HG03469 (cell line): ENCODE data around the gene HSPB6.
"Not testable (repeated sequence)": the region's sequence is repeated elsewhere in the genome, so short reads cannot be mapped to it uniquely, and the experiment has no call there.

Experiments used
- ATAC-seq: cut with Tn5 transposase; IDR thresholded peaks from one replicate; pipeline ENCODE4 v1.9.1; 2021; ENCODE audit warnings: mild to moderate bottlenecking, moderate library complexity, moderate number of reproducible peaks; ENCODE audit not compliant: unreplicated experiment

Gene HSPB6

DNA sequence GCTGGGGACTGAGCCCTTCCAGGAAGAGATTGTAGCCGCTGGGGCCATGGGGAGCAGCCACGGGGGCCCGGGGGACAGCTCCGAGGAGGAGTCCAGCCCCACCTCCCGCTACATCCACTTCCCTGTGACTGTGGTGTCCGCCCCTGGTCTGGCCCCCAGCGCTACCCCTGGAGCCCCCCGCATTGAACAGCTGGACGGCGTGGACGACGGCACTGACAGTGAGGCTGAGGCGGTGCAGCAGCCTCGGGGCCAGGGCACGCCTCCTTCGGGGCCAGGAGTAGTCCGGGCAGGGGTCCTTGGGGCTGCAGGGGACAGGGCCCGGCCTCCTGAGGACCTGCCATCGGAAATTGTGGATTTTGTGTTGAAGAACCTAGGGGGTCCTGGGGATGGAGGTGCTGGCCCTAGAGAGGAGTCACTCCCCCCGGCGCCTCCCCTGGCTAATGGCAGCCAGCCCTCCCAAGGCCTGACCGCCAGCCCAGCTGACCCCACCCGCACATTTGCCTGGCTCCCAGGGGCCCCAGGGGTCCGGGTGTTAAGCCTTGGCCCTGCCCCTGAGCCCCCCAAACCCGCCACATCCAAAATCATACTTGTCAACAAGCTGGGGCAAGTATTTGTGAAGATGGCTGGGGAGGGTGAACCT, 24.2 kb downstream of the HSPB6 start:
- no peak for ATAC-seq

DNA sequence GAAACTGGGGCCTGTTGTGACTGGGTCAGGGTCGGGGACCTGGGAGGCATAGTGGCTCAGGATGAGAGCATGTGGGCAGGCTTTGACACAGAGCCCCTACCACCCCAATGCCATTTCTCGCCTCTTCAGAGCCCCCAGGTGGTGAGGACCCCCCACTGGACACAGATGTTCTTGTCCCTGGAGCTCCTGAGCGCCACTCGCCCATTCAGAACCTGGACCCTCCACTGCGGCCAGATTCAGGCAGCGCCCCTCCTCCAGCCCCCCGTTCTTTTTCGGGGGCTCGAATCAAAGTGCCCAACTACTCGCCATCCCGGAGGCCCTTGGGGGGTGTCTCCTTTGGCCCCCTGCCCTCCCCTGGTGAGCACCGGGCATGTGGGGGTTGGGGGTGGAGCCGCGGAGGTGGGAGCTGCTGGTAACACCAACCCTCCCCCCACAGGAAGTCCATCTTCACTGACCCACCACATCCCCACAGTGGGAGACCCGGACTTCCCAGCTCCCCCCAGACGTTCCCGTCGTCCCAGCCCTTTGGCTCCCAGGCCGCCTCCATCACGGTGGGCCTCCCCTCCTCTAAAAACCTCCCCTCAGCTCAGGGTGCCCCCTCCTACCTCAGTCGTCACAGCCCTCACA, 24.9 kb downstream of the HSPB6 start:
- no peak for ATAC-seq

DNA sequence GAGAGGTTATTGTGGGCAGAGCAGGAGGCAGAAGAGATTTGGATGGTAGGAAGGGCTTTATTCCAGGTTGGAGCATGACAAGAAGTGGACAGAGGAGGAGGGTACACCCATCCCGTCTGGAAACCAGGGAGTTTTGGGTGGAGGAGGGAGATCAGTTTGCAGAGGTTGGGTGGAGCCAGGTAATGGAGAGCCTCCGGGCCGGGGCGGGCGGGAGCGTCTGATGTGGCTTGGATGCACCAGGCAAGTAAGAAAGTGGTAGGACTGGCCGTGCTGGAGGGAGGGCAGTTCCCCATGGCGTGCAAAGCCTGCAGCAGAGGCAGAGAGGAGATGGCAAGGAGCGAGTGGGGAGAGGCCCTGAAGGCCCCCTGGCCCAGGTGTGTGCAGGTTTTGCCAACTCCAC, 25.5 kb downstream of the HSPB6 start:
- ATAC-seq, result no peak

DNA sequence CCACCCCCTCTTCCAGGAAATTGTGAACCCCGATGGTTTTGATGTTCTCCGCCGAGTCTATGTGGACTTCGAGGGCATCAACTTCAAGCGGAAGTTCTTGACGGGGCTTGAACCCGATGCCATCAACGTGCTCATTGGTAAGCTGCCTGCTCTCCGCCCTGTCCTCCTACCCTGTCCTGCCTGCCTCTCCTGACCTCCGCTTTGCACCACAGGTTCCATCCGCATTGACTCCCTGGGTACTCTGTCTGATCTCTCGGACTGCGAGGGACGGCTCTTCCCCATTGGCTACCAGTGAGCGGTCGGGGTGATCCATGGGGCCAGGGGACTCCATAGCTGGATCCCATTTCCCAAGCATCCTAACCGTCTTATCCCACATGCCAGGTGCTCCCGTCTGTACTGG, 26.5 kb downstream of the HSPB6 start:
- ATAC-seq, result no peak

DNA sequence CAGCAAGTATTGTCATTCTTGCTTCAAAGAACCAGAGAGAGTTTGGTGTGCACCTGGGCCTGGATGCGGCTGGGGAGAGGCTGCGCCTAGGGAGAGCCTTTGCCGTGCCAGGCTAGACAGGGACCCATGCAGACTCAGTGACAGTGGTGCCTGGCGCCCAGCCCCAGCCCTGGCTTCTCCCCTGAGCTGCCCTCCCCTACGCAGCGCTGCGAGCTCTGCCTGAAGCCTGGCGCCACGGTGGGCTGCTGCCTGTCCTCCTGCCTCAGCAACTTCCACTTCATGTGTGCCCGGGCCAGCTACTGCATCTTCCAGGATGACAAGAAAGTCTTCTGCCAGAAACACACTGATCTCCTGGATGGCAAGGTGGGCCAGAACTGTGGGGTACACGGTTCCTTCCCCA, 27.1 kb downstream of the HSPB6 start:
- ATAC-seq, result no peak

DNA sequence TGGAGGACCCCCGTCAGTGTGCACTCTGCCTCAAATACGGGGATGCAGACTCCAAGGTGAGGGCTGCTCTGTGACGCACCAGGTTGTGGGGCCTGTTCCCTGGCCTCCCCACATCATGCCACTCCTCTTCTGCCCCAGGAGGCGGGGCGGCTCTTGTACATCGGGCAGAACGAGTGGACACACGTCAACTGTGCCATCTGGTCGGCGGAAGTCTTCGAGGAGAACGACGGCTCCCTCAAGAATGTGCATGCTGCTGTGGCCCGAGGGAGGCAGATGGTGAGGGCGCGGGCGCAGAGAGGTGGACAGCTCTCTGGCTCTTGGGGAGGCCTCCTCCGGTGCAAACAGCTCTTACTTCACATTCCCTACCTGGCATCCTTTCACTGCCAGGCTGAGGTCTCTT, 27.8 kb downstream of the HSPB6 start:
- ATAC-seq, result no peak

DNA sequence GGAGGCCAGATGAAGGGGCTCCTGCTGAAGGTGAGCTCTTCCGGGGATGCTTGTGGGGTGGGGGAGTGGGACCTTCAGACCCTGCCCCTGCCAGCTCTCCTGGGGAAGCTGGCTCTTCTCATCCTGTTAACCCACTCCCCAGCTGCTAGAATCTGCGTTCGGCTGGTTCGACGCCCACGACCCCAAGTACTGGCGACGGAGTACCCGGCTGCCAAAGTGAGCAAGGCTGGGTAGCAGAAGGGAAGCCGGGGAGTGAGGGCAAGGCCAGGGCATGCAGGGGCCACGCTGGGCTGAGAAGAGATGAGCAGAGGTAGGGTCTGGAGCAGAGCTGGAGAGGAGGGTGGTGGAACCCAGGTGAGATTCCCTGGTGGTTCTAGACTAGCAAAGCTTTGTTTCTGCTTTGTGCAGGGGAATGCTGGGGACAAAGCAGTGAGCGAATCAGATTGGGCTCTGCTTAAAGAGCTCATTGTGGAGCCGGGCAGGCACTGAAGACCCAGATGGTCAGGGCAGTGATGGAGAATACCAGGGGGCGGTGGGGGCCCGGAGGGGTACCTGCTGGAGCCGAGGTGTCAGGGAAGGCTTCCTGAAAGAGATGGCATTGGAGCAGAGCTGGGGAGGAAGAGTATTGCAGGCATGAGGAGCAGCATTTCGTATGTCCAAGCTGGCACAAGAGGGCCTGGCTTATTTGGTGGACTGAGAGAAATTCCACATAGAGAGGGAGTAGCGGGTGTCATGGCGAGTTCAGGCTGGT, 28.7 kb downstream of the HSPB6 start:
- no peak for ATAC-seq

DNA sequence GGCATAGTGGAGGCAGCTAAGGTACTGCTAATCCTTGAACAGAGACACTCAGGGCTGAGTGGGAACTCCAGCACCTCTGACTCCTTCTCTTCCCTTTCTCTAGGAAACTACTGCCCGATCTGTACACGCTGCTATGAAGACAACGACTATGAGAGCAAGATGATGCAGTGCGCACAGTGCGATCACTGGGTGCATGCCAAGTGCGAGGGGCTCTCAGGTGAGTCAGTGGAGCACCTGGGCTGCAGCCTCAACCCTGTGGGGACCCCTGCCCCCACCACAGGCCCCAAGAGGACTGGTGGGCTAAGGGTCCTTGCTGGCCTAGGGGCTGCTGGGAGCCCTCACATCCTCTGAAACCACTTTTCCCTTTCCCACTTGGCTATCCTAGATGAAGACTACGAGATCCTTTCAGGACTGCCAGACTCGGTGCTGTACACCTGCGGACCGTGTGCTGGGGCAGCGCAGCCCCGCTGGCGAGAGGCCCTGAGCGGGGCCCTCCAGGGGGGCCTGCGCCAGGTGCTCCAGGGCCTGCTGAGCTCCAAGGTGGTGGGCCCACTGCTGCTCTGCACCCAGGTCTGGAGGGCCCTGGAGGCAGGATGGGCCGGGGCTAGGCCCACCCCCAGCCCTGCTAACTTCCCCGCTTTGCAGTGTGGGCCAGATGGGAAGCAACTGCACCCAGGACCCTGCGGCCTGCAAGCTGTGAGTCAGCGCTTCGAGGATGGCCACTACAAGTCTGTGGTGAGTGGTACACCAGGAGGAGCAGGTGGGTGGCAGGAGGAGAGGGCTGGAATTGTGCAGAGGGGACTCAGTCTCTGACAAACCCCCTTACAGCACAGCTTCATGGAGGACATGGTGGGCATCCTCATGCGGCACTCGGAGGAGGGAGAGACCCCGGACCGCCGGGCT, 29.5 kb downstream of the HSPB6 start:
- ATAC-seq, result no peak

DNA sequence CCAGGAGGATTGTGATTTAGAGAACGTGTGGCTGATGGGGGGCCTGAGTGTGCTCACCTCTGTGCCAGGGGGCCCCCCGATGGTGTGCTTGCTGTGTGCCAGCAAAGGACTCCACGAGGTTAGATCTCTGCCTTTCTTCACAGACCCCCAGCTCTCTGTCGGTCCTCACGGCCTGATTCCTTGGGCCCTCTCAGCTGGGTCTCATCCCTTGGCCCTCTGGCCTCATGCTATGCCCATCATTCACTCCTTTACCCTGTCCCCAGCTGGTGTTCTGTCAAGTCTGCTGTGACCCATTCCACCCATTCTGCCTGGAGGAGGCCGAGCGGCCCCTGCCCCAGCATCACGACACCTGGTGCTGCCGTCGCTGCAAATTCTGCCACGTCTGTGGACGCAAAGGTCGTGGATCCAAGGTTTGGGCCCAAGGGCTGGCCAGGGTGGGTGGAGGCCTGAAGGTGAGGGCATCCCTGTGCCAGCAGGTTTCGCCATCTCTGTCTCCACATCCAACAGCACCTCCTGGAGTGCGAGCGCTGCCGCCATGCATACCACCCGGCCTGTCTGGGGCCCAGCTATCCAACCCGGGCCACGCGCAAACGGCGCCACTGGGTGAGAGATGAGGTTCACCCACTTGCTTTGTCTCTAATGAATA, 31.5 kb downstream of the HSPB6 start:
- no peak for ATAC-seq

DNA sequence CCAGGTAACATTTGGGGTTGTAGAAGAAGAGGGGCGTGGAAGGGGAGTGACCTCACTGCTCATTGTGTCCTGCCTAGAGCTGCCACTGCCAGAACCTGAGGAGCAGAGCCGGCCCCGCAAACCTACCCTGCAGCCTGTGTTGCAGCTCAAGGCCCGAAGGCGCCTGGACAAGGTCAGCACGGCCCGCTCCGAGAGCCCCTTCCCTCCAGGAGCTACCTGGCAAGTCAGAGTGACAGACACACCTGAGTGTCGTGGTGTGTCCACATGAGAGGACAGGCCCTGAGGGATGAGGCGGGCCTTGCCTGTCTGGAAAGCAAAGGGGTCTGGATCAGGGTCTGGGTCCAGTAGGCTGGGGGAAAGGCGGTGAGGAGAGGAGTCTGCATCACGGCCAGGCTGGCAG, 32.3 kb downstream of the HSPB6 start:
- no peak for ATAC-seq

DNA sequence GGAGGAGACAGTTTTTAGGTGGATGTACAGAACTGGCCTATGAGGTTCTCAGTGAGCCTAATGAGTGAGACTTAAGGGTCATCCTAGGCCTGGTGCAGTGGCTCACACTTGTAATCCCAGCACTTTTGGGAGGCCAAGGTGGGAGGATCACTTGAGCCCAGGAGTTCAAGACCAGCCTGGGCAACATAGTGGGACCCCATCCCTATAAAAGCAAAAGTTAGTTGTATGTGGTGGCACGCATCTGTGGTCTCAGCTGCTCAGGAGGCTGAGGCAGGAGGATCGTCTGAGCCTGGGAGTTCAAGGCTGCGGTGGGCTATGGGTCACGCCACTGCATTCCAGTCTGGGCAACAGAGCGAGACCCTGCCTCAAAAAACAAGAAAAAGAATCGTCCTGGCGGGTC, 32.7 kb downstream of the HSPB6 start:
- not testable (repeated sequence) for ATAC-seq

DNA sequence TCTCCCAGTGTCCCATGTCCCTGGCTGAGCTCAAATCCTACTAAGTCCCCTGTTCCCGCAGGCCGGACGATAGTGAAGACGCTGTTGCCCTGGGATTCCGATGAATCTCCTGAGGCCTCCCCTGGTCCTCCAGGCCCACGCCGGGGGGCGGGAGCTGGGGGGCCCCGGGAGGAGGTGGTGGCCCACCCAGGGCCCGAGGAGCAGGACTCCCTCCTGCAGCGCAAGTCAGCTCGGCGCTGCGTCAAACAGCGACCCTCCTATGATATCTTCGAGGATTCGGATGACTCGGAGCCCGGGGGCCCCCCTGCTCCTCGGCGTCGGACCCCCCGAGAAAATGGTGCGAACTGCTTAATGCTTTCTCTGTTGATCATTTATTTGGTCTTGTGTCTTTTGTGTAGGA, 33.2 kb downstream of the HSPB6 start:
- no peak for ATAC-seq

DNA sequence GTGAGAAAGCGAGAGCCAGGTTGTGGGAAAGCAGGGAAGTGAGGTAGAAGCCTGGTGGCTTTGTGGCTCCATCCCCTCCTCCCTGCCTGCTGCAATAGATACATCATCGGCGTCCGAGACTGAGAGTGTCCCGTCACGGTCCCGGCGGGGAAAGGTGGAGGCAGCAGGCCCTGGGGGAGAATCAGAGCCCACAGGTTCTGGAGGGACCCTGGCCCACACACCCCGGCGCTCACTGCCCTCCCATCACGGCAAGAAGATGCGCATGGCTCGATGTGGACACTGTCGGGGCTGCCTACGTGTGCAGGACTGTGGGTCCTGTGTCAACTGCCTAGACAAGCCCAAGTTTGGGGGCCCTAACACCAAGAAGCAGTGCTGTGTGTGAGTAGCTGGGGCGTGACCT, 33.9 kb downstream of the HSPB6 start:
- no peak for ATAC-seq

DNA sequence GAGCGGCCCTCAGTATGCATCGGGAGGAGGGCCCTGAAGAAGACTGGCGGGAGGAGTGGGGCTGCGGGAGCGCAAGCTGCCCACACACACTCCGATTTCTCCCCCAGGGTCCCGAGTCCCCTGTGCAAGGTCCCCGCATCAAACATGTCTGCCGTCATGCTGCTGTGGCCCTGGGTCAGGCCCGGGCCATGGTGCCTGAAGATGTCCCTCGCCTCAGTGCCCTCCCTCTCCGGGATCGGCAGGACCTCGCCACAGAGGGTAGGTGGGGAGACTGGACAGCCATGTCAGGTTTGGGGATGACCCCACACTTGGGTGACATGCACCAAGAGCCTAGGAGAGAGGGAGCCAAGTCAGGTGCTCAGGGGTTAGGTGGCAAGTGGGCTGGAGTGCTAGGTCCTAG, 34.4 kb downstream of the HSPB6 start:
- ATAC-seq, result no peak

DNA sequence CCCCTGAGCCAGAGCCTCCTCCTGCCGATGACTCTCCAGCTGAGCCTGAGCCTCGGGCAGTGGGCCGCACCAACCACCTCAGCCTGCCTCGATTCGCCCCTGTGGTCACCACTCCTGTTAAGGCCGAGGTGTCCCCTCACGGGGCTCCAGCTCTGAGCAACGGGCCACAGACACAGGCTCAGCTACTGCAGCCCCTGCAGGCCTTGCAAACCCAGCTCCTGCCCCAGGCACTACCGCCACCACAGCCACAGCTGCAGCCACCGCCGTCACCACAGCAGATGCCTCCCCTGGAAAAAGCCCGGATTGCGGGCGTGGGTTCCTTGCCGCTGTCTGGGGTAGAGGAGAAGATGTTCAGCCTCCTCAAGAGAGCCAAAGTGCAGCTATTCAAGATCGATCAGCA, 35.5 kb downstream of the HSPB6 start:
- no peak for ATAC-seq

DNA sequence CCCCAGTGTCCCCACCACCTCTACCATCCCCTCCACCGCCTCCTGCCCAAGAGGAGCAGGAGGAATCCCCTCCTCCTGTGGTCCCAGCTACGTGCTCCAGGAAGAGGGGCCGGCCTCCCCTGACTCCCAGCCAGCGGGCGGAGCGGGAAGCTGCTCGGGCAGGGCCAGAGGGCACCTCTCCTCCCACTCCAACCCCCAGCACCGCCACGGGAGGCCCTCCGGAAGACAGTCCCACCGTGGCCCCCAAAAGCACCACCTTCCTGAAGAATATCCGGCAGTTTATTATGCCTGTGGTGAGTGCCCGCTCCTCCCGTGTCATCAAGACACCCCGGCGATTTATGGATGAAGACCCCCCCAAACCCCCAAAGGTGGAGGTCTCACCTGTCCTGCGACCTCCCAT, 36.2 kb downstream of the HSPB6 start:
- ATAC-seq, result no peak

DNA sequence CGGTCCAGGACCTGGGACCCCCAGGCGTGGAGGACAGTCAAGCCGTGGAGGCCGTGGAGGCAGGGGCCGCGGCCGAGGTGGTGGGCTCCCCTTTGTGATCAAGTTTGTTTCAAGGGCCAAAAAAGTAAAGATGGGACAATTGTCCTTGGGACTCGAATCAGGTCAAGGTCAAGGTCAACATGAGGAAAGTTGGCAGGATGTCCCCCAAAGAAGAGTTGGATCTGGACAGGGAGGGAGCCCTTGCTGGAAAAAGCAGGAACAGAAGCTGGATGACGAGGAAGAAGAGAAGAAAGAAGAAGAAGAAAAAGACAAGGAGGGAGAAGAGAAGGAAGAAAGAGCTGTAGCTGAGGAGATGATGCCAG, 36.7 kb downstream of the HSPB6 start:
- no peak for ATAC-seq

DNA sequence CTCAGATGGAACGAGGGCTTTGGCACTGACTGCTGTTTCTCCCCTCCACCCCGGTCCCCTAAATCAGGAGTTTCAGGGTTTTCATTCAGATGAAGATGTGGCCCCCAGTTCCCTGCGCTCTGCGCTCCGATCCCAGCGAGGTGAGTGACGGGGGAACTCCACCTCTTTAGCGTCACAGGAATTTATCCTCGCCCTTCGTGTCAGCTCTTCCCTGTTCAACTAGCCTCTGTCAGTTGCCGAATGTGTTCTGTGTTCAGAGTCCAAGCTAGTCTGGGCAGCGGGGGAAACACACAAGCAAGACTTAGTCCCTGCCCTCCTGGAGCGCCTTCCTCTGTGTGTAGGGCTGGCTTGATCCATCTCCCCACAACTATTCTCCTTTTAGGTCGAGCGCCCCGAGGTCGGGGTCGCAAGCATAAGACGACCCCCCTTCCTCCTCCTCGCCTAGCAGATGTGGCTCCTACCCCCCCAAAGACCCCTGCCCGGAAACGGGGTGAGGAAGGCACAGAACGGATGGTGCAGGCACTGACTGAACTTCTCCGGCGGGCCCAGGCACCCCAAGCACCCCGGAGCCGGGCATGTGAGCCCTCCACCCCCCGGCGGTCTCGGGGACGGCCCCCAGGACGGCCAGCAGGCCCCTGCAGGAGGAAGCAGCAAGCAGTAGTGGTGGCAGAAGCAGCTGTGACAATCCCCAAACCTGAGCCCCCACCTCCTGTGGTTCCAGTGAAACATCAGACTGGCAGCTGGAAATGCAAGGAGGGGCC, 37.2 kb downstream of the HSPB6 start:
- ATAC-seq, result no peak

DNA sequence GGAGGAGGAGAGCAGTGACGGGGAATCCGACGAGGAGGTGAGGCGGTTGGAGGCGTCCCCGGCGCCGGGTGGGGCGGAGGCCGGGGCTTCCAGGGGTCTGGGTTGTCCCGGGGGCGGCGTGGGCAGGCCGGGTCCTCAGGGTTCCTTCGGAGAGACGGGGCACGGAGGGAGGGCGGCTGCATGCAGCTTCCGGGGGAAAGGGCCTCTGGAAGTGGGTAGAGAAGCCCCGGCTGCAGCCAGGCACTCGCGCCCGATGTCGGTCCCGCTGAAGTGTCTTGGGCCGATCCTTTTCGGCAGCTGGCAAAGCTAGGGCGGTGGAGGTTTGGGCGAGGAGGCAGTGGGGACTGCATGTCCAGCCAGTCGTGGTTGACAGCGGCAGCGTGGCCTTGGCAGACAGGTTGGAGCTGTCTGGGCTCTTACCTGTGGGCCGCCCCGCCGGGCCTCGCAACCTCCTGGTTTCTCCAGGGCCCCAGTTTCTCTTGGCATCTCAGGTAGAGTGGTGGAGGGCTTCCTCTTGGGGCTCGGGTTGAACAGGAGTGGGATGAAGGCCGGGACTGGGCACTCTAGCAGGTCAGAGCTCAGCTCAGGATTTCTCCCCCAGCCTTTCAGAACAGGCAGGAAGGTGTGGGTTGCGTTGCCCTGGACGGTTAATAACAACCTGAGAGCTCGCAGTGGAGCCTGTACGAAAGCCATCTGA, 38.3 kb downstream of the HSPB6 start:
- no peak for ATAC-seq
